Vagina (tissue), 2 donors: ENCODE data around the gene COQ2. TPM values are rescaled to one million over a fixed set of nuclear protein-coding genes. Genes with fewer than 3 reads are reported as not detected.
"Not testable (repeated sequence)": the region's sequence is repeated elsewhere in the genome, so short reads cannot be mapped to it uniquely, and the experiment has no call there.

Experiments used
- DNase-seq, 2 donors: peaks; one replicate each; pipeline ENCODE4 v3.0.0-alpha.2; 2017; ENCODE audit errors: extremely low spot score in 2 of 2
- H3K27ac ChIP-seq: fragments of 200-600 bp; sonication (generic); one replicate; pipeline ENCODE4 v1.5.1; 2019
- H3K27me3 ChIP-seq: fragments of 200-600 bp; sonication (generic); one replicate; pipeline ENCODE4 v1.5.1; 2019
- H3K36me3 ChIP-seq, 2 donors: fragments of 200-600 bp; sonication (generic); one replicate each; pipeline ENCODE4 v1.5.1; 2017 to 2019
- H3K4me1 ChIP-seq: fragments of 200-600 bp; sonication (generic); one replicate; pipeline ENCODE4 v1.5.1; 2019
- H3K4me3 ChIP-seq, 2 donors: fragments of 200-600 bp; sonication (generic); 1 replicate in 1 of 2; 2 replicates in 1 of 2; pipeline ENCODE4 v1.5.1; 2016 to 2019
- H3K9me3 ChIP-seq: fragments of 200-600 bp; sonication (generic); one replicate; pipeline ENCODE4 v1.5.1; 2019
- POLR2A ChIP-seq, 2 donors: fragments of 450-650 bp; IDR thresholded peaks; one replicate each; pipeline ENCODE4 v1.6.1; 2017; ENCODE audit warnings: antibody characterized with exemption in 2 of 2, mild to moderate bottlenecking in 2 of 2, moderate library complexity in 2 of 2
- POLR2AphosphoS5 ChIP-seq, 2 donors: sonication (generic); formaldehyde crosslinking; IDR thresholded peaks; one replicate each; pipeline ENCODE4 v1.9.0; 2017; ENCODE audit warnings: antibody characterized with exemption in 2 of 2, mild to moderate bottlenecking in 2 of 2, low read depth in 1 of 2; ENCODE audit not compliant: insufficient read depth in 1 of 2
- intact Hi-C: fragments of 100-400 bp; cut with DNase I; formaldehyde crosslinking; loops from one replicate; pipeline ENCODE4 v1.15.1; 2023
- total RNA-seq: library from RNA; depleted of rRNA; stranded (reverse); fragments of >200 nt; gene quantifications from one replicate; pipeline ENCODE4 v1.2.3, GENCODE V29; 2016
- TF ChIP-seq, protein P1 (sequence below), 3 experiments: fragments of 450-650 bp in 2 of 3; fragments of 200-600 bp in 1 of 3; sonication (generic) in 1 of 3; IDR thresholded peaks; one replicate each; pipeline ENCODE4 v1.5.1; 2017 to 2019; ENCODE audit warnings: antibody characterized with exemption in 3 of 3, mild to moderate bottlenecking in 2 of 3, moderate library complexity in 2 of 3

COQ2 gene
- total RNA-seq, 1 donor from 2014 or later, result 4.2 TPM

- no peaks in the 10 kb centered on the region for H3K4me1 ChIP-seq
- TF ChIP-seq POLR2AphosphoS5 (IDR thresholded peaks at IDR 0.05; ENCODE audit: insufficient read depth in 1 of 2, low read depth in 1 of 2) (no peak), POLR2A (IDR thresholded peaks at IDR 0.05) (no peak)
- TF ChIP-seq, protein P1, sequence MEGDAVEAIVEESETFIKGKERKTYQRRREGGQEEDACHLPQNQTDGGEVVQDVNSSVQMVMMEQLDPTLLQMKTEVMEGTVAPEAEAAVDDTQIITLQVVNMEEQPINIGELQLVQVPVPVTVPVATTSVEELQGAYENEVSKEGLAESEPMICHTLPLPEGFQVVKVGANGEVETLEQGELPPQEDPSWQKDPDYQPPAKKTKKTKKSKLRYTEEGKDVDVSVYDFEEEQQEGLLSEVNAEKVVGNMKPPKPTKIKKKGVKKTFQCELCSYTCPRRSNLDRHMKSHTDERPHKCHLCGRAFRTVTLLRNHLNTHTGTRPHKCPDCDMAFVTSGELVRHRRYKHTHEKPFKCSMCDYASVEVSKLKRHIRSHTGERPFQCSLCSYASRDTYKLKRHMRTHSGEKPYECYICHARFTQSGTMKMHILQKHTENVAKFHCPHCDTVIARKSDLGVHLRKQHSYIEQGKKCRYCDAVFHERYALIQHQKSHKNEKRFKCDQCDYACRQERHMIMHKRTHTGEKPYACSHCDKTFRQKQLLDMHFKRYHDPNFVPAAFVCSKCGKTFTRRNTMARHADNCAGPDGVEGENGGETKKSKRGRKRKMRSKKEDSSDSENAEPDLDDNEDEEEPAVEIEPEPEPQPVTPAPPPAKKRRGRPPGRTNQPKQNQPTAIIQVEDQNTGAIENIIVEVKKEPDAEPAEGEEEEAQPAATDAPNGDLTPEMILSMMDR (IDR thresholded peaks at IDR 0.05), result no peak
- H3K27ac ChIP-seq, result no peak overlapping the region
- no peaks in the 10 kb centered on the region for H3K36me3 ChIP-seq
- H3K4me3 ChIP-seq, result no peak overlapping the region
- H3K27me3 ChIP-seq, result no peaks in the 10 kb centered on the region
- no peaks in the 10 kb centered on the region for H3K9me3 ChIP-seq
- no peak for DNase-seq
- intact Hi-C loops, result no loop called here
Measured at GRCh38 chr4:83238393-83239248, 46.0 kb downstream of the COQ2 start.

DNA sequence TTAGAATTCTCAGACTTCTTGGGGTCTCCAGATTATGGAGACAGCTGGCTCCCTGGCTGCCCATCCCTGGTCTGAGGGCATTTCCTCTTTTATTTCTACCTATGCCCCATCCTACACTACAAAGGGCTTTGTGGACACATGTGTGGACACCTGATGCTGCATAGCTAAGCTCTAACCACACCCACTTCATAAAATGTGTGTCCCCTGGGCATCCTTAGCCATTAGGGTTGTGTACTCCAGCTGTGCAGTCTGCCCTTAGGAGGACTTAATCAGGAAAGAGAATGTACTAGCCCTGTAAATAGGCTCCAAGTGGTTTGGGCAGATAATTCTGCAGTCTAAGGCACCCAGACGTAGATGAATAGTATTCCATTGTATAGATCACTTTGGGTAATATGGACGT is 47.0 kb downstream of the COQ2 start:
- no peak for DNase-seq
- Histone ChIP-seq H3K4me1 (no peaks in the 10 kb centered on the region), H3K27me3 (no peaks in the 10 kb centered on the region), H3K27ac (no peak overlapping the region), H3K9me3 (no peaks in the 10 kb centered on the region), H3K36me3 (no peaks in the 10 kb centered on the region), H3K4me3 (no peak overlapping the region)
- intact Hi-C loops, result no loop called here
- TF ChIP-seq, protein P1 (IDR thresholded peaks at IDR 0.05), result no peak
- no peak for TF ChIP-seq POLR2A (IDR thresholded peaks at IDR 0.05)
- no peak for TF ChIP-seq POLR2AphosphoS5 (IDR thresholded peaks at IDR 0.05; ENCODE audit: insufficient read depth in 1 of 2, low read depth in 1 of 2)

- H3K4me1 ChIP-seq, H3K27ac ChIP-seq, intact Hi-C loops, DNase-seq, H3K9me3 ChIP-seq, H3K36me3 ChIP-seq, H3K4me3 ChIP-seq, H3K27me3 ChIP-seq: not testable (repeated sequence)
Measured at GRCh38 chr4:83235645-83236133, 48.9 kb downstream of the COQ2 start.

DNA sequence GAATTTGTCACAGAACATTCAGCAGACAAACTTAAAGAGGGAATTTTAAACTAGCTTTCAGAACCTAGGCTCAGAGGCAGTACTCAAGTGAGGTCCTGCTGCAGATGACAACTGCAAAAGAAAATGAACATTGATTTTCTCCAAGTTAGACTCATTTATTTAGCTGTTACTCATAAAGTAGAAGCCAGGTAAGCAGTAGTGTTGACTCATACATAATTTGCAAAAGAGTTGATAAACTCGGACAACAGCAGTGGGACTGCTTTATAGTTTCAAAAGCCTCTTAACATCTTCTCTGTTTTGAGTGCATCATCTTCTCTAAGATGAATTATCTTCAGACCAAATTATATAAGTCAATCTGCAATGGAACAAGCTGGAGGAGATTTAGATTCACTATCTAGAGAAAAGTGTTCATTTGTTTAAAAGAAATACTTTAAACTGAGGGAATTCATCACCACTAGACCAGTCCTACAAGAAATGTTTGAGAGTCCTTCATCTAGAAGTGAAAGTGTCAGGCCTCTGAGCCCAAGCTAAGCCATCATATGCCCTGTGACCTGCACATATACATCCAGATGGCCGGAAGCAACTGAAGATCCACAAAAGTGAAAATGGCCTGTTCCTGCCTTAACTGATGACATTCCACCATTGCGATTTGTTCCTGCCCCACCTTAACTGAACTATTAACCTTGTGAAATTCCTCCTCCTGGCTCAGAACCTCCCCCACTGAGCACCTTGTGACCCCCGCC is 49.5 kb downstream of the COQ2 start:
- no peaks in the 10 kb centered on the region for H3K9me3 ChIP-seq
- no peak overlapping the region for H3K4me3 ChIP-seq
- H3K4me1 ChIP-seq, result no peaks in the 10 kb centered on the region
- no peaks in the 10 kb centered on the region for H3K36me3 ChIP-seq
- intact Hi-C loops, result no loop called here
- DNase-seq, result no peak
- TF ChIP-seq POLR2A (IDR thresholded peaks at IDR 0.05), result no peak
- TF ChIP-seq POLR2AphosphoS5 (IDR thresholded peaks at IDR 0.05; ENCODE audit: insufficient read depth in 1 of 2, low read depth in 1 of 2), result no peak
- TF ChIP-seq, protein P1 (IDR thresholded peaks at IDR 0.05), result no peak
- H3K27me3 ChIP-seq, result no peaks in the 10 kb centered on the region
- no peak overlapping the region for H3K27ac ChIP-seq

GRCh38 chr4:83234387-83234786 is 50.2 kb downstream of the COQ2 start:
- DNase-seq, H3K36me3 ChIP-seq, H3K9me3 ChIP-seq, H3K27me3 ChIP-seq, H3K27ac ChIP-seq, H3K4me3 ChIP-seq, intact Hi-C loops, H3K4me1 ChIP-seq: not testable (repeated sequence)

GRCh38 chr4:83232082-83232481 is 52.5 kb downstream of the COQ2 start:
- intact Hi-C loops, result no loop called here
- Histone ChIP-seq H3K9me3 (no peaks in the 10 kb centered on the region), H3K4me3 (no peak overlapping the region), H3K27me3 (no peaks in the 10 kb centered on the region), H3K4me1 (no peaks in the 10 kb centered on the region), H3K27ac (no peak overlapping the region), H3K36me3 (no peaks in the 10 kb centered on the region)
- TF ChIP-seq, protein P1 (IDR thresholded peaks at IDR 0.05), result no peak
- TF ChIP-seq POLR2A (IDR thresholded peaks at IDR 0.05) (no peak), POLR2AphosphoS5 (IDR thresholded peaks at IDR 0.05; ENCODE audit: insufficient read depth in 1 of 2, low read depth in 1 of 2) (no peak)
- DNase-seq, result no peak
